Iris pigment epithelial cell (primary cell): ENCODE results near the gene SHISAL1.
"Not testable (repeated sequence)": the region's sequence is repeated elsewhere in the genome, so short reads cannot be mapped to it uniquely, and the experiment has no call there.

Source experiments
- DNase-seq: peaks from one replicate; pipeline ENCODE4 v3.0.0-alpha.2; 2011; ENCODE audit warnings: low read depth

The SHISAL1 gene

GRCh38 chr22:44328326-44328725 is 15.6 kb upstream of the SHISAL1 start:
- no peak for DNase-seq

- DNase-seq, result no peak
Measured at GRCh38 chr22:44326491-44326885, 13.7 kb upstream of the SHISAL1 start.

GRCh38 chr22:44325718-44326490 is 13.2 kb upstream of the SHISAL1 start:
- peak; percentile 51 for DNase-seq

GRCh38 chr22:44323140-44323790 is 10.5 kb upstream of the SHISAL1 start:
- DNase-seq, result not testable (repeated sequence)

- DNase-seq, result no peak
Measured at GRCh38 chr22:44319685-44320084, 6.9 kb upstream of the SHISAL1 start.

- DNase-seq, result no peak
Measured at GRCh38 chr22:44318751-44319150, 6.0 kb upstream of the SHISAL1 start.

- no peak for DNase-seq
Measured at GRCh38 chr22:44317886-44318637, 5.3 kb upstream of the SHISAL1 start.

- DNase-seq, result no peak
Measured at GRCh38 chr22:44317123-44317444, 4.3 kb upstream of the SHISAL1 start.

GRCh38 chr22:44316393-44317122 is 3.8 kb upstream of the SHISAL1 start:
- no peak for DNase-seq

GRCh38 chr22:44314425-44315067 is 1.8 kb upstream of the SHISAL1 start:
- no peak for DNase-seq

- no peak for DNase-seq
Measured at GRCh38 chr22:44313385-44314006, 745 bp upstream of the SHISAL1 start.

GRCh38 chr22:44311855-44312170 is 938 bp downstream of the SHISAL1 start:
- peak; percentile 36 for DNase-seq

GRCh38 chr22:44311104-44311854 is 1.5 kb downstream of the SHISAL1 start:
- DNase-seq, result no peak

GRCh38 chr22:44309647-44310046 is 3.1 kb downstream of the SHISAL1 start:
- no peak for DNase-seq

GRCh38 chr22:44309137-44309536 is 3.6 kb downstream of the SHISAL1 start:
- DNase-seq, result peak; percentile 89

- no peak for DNase-seq
Measured at GRCh38 chr22:44307509-44308169, 5.1 kb downstream of the SHISAL1 start.

GRCh38 chr22:44305888-44306287 is 6.9 kb downstream of the SHISAL1 start:
- DNase-seq, result no peak

- DNase-seq, result no peak
Measured at GRCh38 chr22:44305455-44305854, 7.3 kb downstream of the SHISAL1 start.

GRCh38 chr22:44304911-44305310 is 7.8 kb downstream of the SHISAL1 start:
- no peak for DNase-seq

- DNase-seq, result no peak
Measured at GRCh38 chr22:44304354-44304753, 8.4 kb downstream of the SHISAL1 start.
